Subcutaneous adipose tissue (tissue), 4 donors: ENCODE data around the gene INPP4B. TPM values are rescaled to one million over a fixed set of nuclear protein-coding genes. Genes with fewer than 3 reads are reported as not detected.

Experiments used
- total RNA-seq, 4 donors: library from RNA; depleted of rRNA; stranded (reverse); fragments of >200 nt; gene quantifications; one replicate each; pipeline ENCODE4 v1.1.0, GENCODE V29; 2016
- TF ChIP-seq, protein P1 (sequence below): fragments of 450-650 bp; IDR thresholded peaks from one replicate; pipeline ENCODE4 v1.5.1; 2016; ENCODE audit warnings: low read depth, mild to moderate bottlenecking, control low read depth, antibody characterized with exemption, moderate library complexity

The INPP4B gene
- total RNA-seq, 4 donors from 2014 or later, result 14.3 to 28.1 (median 24.6) TPM

DNA sequence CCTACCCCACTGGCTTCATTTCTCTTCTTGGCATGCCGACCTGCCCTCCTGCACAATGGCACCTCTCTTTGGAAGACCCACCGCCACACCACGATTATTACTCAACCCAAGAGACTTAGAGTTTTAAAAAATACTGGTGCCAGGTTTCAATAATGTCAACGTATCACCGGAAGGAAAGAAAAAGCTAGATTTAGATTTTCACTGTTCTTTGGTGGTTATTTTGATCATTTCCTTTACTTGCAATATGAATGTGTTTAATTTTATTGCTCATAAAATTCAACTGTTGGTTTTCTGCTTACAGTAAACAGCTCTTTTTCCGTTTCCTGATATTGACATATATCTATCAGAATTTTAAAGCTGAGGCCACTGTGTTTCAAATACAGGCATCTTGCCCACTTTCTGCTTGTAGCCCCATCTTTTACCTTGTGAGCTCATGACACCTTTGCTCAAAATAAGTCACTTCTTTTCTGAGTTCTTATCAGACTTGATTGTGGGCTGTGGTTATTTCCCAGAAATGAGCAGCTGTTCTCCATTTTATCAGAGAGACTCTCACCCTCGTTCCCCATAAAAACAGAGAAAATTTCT lies 439.1 kb downstream of the INPP4B start:
- TF ChIP-seq, protein P1, sequence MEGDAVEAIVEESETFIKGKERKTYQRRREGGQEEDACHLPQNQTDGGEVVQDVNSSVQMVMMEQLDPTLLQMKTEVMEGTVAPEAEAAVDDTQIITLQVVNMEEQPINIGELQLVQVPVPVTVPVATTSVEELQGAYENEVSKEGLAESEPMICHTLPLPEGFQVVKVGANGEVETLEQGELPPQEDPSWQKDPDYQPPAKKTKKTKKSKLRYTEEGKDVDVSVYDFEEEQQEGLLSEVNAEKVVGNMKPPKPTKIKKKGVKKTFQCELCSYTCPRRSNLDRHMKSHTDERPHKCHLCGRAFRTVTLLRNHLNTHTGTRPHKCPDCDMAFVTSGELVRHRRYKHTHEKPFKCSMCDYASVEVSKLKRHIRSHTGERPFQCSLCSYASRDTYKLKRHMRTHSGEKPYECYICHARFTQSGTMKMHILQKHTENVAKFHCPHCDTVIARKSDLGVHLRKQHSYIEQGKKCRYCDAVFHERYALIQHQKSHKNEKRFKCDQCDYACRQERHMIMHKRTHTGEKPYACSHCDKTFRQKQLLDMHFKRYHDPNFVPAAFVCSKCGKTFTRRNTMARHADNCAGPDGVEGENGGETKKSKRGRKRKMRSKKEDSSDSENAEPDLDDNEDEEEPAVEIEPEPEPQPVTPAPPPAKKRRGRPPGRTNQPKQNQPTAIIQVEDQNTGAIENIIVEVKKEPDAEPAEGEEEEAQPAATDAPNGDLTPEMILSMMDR, result no peak

DNA sequence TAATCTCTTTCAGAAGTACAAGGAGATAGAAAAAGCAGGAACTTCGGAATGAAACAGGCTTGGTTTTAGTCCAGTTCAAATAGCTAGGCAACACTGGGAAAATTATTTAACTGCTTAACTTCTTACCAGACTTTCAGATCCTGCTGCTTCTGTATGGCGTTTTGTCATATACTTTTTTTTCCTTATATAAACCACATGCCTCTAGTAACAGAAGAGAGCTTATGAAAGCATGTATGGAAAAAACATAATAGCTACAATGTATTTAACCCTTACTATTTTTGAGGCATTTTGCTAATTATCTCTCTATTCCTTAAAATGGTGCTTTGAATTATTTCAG lies 439.6 kb downstream of the INPP4B start:
- TF ChIP-seq, protein P1, result no peak

DNA sequence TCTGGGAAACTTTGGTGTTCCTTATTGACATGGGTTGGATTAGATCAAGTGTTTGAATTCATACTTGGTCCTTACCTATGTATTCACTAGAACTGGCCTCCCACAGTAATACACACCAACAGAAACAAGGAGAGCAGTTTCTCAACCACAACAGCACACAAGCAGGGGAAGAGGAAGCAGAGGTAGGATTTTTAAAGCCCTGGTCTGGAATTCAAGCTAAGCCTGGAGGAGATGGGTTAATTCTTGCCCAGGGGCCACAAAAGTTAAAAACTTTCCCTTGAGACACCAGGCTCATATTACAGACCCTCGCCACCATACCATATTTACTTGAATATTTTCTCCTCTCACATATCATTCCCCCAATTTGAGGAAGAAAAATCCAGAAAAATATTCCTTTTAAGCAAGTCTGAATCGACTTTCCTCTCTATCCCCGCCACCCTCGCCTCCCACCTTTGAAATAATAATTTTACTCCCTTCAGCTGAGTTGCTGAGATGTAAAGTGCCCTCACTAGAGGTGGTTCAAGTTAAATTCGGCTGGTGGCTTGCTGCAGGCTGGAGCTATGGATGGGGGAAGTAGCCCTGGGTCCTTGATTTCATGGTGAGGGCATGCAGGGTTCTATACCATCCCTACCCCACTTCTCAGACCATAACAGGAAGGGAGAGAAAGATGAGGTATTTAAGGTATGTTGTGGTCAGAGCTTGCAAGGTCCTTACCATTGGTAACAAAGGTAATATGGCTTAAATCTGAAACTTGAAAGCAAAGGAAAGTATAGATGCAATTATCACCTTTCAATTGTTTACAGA lies 440.2 kb downstream of the INPP4B start:
- TF ChIP-seq, protein P1, result no peak

DNA sequence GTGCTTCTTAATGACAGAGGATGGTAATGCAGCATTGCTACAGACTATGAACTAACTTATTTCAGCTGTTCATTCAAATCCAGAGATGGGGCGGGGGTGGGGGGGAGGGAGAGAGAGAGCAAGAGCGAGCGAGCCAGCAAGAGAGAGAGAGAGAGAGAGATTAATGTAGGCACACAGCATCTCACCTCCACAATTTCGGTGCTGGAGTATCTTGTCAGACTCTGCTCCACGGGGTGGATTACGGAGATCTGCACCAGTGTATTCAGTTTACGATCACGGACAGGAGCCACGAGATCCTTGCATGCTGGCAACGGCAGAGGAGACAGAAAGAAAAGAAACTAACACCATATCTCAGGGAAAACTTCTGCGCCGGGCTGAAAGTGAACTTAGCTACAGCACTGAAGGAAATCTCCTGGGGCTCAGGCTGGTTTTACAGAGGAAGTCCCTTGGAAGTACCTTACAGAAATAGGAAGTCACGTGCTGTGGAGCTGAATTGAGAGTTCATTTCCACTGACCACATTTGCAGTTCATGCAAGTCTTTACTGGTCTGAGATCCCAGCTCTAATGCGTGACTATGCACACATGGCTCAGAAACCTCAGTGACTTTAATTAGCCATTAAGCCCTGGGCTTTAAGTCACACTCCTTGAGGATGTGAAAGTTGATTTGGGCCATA lies 440.9 kb downstream of the INPP4B start:
- TF ChIP-seq, protein P1, result no peak

DNA sequence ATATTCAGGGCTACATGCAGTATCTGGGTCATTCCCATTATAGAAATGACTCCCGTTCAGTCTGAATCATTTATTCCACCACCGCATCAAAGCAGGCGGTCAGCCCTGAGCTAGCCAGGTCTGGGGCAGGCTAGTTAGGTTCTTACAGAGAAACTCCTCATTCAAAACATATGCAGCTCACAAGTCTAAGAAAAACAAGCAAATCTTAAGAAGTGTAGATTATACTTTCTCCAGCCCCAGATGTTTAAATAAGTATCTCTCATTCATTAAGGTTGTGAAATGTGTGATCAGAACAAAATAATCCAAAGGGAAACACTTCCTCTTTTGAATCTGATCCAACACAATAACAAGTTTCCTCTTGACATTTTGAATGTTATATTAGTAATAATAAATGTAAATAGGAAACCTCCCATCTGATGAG lies 441.9 kb downstream of the INPP4B start:
- TF ChIP-seq, protein P1, result no peak

DNA sequence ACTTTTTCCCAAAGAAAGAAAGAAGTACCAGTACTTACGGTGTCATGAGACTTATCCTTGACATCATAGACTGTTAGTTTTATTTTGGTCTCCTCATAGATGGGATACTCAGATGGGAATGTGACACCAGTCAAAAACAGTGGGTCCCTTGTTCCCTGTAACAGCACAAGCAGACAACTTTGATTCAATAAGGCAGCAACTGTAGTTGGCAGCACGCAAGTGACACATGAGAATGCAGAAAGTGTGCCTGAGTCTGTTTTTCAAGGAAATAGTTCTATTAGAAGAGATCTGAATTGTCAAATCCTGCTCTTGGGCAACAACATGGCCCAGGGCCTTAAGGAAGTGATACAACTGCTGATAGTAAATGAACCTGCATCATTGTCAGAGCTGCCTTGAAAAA lies 443.2 kb downstream of the INPP4B start:
- TF ChIP-seq, protein P1, result no peak

DNA sequence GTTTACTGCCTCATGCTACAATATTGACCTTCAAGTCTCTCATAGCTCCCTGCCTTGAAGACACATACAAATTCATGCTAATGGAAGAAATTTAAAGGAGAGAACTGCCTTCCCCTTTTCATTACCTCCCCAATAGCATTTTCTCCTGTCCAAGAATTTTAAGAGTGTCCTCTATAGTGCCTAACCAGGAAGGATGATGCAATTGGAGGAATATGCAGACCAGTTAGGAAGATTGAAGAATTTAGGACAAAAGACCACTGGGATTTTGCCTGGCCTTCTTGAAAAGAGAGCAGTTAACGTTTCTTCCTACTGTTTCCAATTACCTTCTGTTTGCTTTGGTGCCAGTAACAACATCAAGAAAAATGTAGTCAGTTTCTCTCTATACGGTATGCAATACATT lies 443.9 kb downstream of the INPP4B start:
- TF ChIP-seq, protein P1, result no peak
